IPS-11a (cell line): ENCODE results near the gene PTH.

Experiments
- H3K4me3 ChIP-seq: one replicate; pipeline ENCODE4 v1.5.1; 2013; ENCODE audit warnings: low read depth, low read length, control low read depth

Gene PTH

GRCh38 chr11:13495929-13496328, at the start of gene PTH:
PTH (minus strand) TSS chr11:13495997; CDS start chr11:13492855, 3,142 bp downstream.
- no peak within 1 kb of the TSS for H3K4me3 ChIP-seq

- H3K4me3 ChIP-seq = no peak overlapping the region
Observed at GRCh38 chr11:13538044-13538443, 42.2 kb upstream of the PTH start.

GRCh38 chr11:13535819-13536218, 40.0 kb upstream of the PTH start:
- no peak overlapping the region for H3K4me3 ChIP-seq

GRCh38 chr11:13534358-13534757, 38.6 kb upstream of the PTH start:
- H3K4me3 ChIP-seq = no peak overlapping the region

GRCh38 chr11:13525257-13525656, 29.5 kb upstream of the PTH start:
- no peak overlapping the region for H3K4me3 ChIP-seq

- no peak overlapping the region for H3K4me3 ChIP-seq
Observed at GRCh38 chr11:13503393-13503792, 7.6 kb upstream of the PTH start.

- H3K4me3 ChIP-seq = no peak overlapping the region
Observed at GRCh38 chr11:13502492-13502891, 6.7 kb upstream of the PTH start.

- H3K4me3 ChIP-seq = no peak overlapping the region
Observed at GRCh38 chr11:13494051-13494450, 1.7 kb downstream of the PTH start.

- no peak overlapping the region for H3K4me3 ChIP-seq
Observed at GRCh38 chr11:13487661-13488030, 8.2 kb downstream of the PTH start.

GRCh38 chr11:13486926-13487660, 8.7 kb downstream of the PTH start:
- H3K4me3 ChIP-seq = no peak overlapping the region

- no peak overlapping the region for H3K4me3 ChIP-seq
Observed at GRCh38 chr11:13480198-13480597, 15.6 kb downstream of the PTH start.

- H3K4me3 ChIP-seq = no peak overlapping the region
Observed at GRCh38 chr11:13479688-13480087, 16.1 kb downstream of the PTH start.

GRCh38 chr11:13475091-13475490, 20.7 kb downstream of the PTH start:
- H3K4me3 ChIP-seq = no peak overlapping the region

GRCh38 chr11:13473013-13473722, 22.6 kb downstream of the PTH start:
- no peak overlapping the region for H3K4me3 ChIP-seq

- H3K4me3 ChIP-seq = no peak overlapping the region
Observed at GRCh38 chr11:13468750-13469149, 27.0 kb downstream of the PTH start.

GRCh38 chr11:13465909-13466371, 29.9 kb downstream of the PTH start:
- no peak overlapping the region for H3K4me3 ChIP-seq

- peak overlapping the region; percentile 91 for H3K4me3 ChIP-seq
Observed at GRCh38 chr11:13463779-13464290, 32.0 kb downstream of the PTH start.

- peak within 1 kb of the TSS; percentile 91 for H3K4me3 ChIP-seq
Observed at GRCh38 chr11:13462901-13463778, 32.7 kb downstream of the PTH start, which contains the start of gene BTBD10. BTBD10 (minus strand) TSS chr11:13463222; CDS start chr11:13445124, 18,098 bp downstream.

GRCh38 chr11:13462311-13462900, 33.4 kb downstream of the PTH start:
- H3K4me3 ChIP-seq = peak overlapping the region; percentile 91

- H3K4me3 ChIP-seq = no peak overlapping the region
Observed at GRCh38 chr11:13461291-13461690, 34.5 kb downstream of the PTH start.
